Measurements from ENCODE around the gene RHO. TPM values are rescaled to one million over a fixed set of nuclear protein-coding genes. Genes with fewer than 3 reads are reported as not detected.

The RHO gene
- polyA plus RNA-seq, 1 of the 3 experiments (the other 2 are of a cell fraction) = not detected

DNA sequence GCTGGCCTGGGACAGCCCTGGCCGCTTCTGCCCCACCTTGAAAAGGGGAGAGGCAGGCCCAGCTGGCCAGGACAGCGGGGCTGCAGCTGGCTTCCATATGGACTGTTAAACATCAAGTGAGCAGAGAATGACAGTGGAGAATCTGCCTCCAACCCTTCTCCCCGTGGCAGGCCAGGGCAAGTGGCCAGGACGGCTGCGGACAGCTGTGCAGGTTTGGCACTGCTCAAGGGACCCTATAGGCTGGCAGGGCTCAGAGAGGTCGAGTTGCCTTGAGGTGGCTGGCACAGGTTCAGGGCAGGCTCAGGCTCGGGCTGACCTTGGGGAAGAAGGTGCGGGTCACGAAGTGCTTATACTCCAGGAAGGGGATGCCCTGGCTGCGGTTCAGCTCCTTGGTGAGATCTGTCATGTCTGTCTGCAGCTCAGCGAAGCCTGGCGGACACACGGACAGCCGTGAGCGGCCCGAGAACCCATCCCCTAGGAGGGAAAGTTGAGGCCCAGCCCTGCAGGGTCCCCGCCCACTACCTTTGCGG lies 38.8 kb downstream of the RHO start:
- H3K9me2 ChIP-seq = no peaks in the 10 kb centered on the region
- H3K9ac ChIP-seq = no peak overlapping the region
- no peak overlapping the region for H2AFZ ChIP-seq (ENCODE audit: low read depth)
- no peak overlapping the region for H3K4me2 ChIP-seq
- ChIA-PET POLR2A (no interaction called here), CTCF (interaction anchor here (0.6 to 1.5 kb wide), 7 partner anchors 9 to 262 kb away, joined by 3 to 5 read pairs (median 3); no protein-coding TSS in a partner anchor)
- TF ChIP-seq RCOR1 (IDR thresholded peaks at IDR 0.05; ENCODE audit: low read length) (peak; percentile 60; the same call in 1 of the 2 replicates), YY1 (IDR thresholded peaks at IDR 0.05; ENCODE audit: low read depth) (no peak), SMC3 (IDR thresholded peaks at IDR 0.05; ENCODE audit: low read depth, low read length) (no peak), TCF12 (IDR thresholded peaks at IDR 0.05) (peak; percentile 80), POLR2AphosphoS5 (IDR thresholded peaks at IDR 0.05; ENCODE audit: low read depth, low read length) (0 out of 2 replicates have a peak, but pooled peaks have one; percentile 19)
- H3K27me3 ChIP-seq (ENCODE audit: insufficient read depth) = no peaks in the 10 kb centered on the region
- no peaks in the 10 kb centered on the region for H3K36me3 ChIP-seq (replicated peaks in 1 of 2; ENCODE audit: control insufficient read depth in 1 of 2, insufficient read depth in 2 of 2, low read length in 1 of 2)
- WGBS (ENCODE audit: low lambda C conversion rate) = 75% methylated on average over 8 of the region's 18 CpGs
- H3F3A ChIP-seq (replicated peaks; ENCODE audit: insufficient read depth) = no peaks in the 10 kb centered on the region
- H3K4me3 ChIP-seq (ENCODE audit: low read depth in 2 of 2, low read length in 1 of 2) = no peak overlapping the region
- H3K27ac ChIP-seq (ENCODE audit: low read depth in 2 of 2, low read length in 1 of 2) = no peak overlapping the region
- no peaks in the 10 kb centered on the region for H3K9me3 ChIP-seq
- peaks cover 0 to 33% of the 10 kb centered on the region in 2 experiments; a peak in 1 of 4 replicates for H3K4me1 ChIP-seq (ENCODE audit: control insufficient read depth in 1 of 2, insufficient read depth in 2 of 2, low read depth in 1 of 2, low read length in 1 of 2)
- peak; percentile 83 for DNase-seq
- no peaks in the 10 kb centered on the region for H3K79me2 ChIP-seq (ENCODE audit: insufficient read depth)
- H4K20me1 ChIP-seq (ENCODE audit: insufficient read depth) = no peaks in the 10 kb centered on the region

DNA sequence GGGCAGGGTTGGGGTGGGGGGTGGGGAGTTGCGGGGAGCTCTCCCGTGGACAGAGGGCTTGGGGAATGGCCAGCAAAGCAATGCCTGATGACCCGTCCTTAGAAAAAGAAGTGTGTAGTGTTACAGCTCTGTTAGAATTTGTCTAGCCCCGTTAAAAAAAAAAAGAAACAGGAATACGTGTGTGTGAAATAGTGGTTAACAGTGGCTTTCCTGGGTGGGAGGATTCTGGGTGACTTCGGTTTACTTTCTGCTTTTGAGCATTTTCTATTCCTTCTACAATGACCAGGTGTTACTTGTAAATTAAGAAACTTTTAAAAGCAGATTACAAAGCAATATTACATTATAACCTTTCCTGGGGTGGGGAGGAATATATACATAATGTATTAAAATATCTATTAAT lies 39.5 kb downstream of the RHO start:
- H3K9ac ChIP-seq = no peak overlapping the region
- H2AFZ ChIP-seq (ENCODE audit: low read depth) = no peak overlapping the region
- no peaks in the 10 kb centered on the region for H3K9me2 ChIP-seq
- POLR2A ChIA-PET = no interaction called here
- no peaks in the 10 kb centered on the region for H3F3A ChIP-seq (replicated peaks; ENCODE audit: insufficient read depth)
- H3K4me1 ChIP-seq (ENCODE audit: control insufficient read depth in 1 of 2, insufficient read depth in 2 of 2, low read depth in 1 of 2, low read length in 1 of 2) = peaks cover 0 to 33% of the 10 kb centered on the region in 2 experiments; a peak in 1 of 4 replicates
- no peak for DNase-seq
- no peak overlapping the region for H3K27ac ChIP-seq (ENCODE audit: low read depth in 2 of 2, low read length in 1 of 2)
- no peaks in the 10 kb centered on the region for H3K9me3 ChIP-seq
- H3K4me2 ChIP-seq = no peak overlapping the region
- H3K27me3 ChIP-seq (ENCODE audit: insufficient read depth) = no peaks in the 10 kb centered on the region
- H3K36me3 ChIP-seq (replicated peaks in 1 of 2; ENCODE audit: control insufficient read depth in 1 of 2, insufficient read depth in 2 of 2, low read length in 1 of 2) = no peaks in the 10 kb centered on the region
- H3K79me2 ChIP-seq (ENCODE audit: insufficient read depth) = no peaks in the 10 kb centered on the region
- CTCF ChIA-PET = interaction anchor here (0.6 to 1.5 kb wide), 4 partner anchors 9 to 261 kb away, joined by 3 to 5 read pairs (median 3); no protein-coding TSS in a partner anchor
- WGBS (ENCODE audit: low lambda C conversion rate) = 82% methylated on average over 6 of the region's 6 CpGs
- H3K4me3 ChIP-seq (ENCODE audit: low read depth in 2 of 2, low read length in 1 of 2) = no peak overlapping the region
- no peaks in the 10 kb centered on the region for H4K20me1 ChIP-seq (ENCODE audit: insufficient read depth)
- TF ChIP-seq RAD21 (IDR thresholded peaks at IDR 0.05; ENCODE audit: low read length) (no peak), GATA2 (CRISPR knock-in tag; IDR thresholded peaks at IDR 0.05) (no peak), JUND (IDR thresholded peaks at IDR 0.05) (no peak), EP300 (IDR thresholded peaks at IDR 0.05; ENCODE audit: borderline replicate concordance in 1 of 2, low read depth in 1 of 2, low read length in 1 of 2) (no peak)
- TF ChIP-seq, protein P1, sequence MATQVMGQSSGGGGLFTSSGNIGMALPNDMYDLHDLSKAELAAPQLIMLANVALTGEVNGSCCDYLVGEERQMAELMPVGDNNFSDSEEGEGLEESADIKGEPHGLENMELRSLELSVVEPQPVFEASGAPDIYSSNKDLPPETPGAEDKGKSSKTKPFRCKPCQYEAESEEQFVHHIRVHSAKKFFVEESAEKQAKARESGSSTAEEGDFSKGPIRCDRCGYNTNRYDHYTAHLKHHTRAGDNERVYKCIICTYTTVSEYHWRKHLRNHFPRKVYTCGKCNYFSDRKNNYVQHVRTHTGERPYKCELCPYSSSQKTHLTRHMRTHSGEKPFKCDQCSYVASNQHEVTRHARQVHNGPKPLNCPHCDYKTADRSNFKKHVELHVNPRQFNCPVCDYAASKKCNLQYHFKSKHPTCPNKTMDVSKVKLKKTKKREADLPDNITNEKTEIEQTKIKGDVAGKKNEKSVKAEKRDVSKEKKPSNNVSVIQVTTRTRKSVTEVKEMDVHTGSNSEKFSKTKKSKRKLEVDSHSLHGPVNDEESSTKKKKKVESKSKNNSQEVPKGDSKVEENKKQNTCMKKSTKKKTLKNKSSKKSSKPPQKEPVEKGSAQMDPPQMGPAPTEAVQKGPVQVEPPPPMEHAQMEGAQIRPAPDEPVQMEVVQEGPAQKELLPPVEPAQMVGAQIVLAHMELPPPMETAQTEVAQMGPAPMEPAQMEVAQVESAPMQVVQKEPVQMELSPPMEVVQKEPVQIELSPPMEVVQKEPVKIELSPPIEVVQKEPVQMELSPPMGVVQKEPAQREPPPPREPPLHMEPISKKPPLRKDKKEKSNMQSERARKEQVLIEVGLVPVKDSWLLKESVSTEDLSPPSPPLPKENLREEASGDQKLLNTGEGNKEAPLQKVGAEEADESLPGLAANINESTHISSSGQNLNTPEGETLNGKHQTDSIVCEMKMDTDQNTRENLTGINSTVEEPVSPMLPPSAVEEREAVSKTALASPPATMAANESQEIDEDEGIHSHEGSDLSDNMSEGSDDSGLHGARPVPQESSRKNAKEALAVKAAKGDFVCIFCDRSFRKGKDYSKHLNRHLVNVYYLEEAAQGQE (IDR thresholded peaks at IDR 0.05; ENCODE audit: low read depth, low read length) = no peak
